ENCODE results near the gene RENBP. TPM values are rescaled to one million over a fixed set of nuclear protein-coding genes. Genes with fewer than 3 reads are reported as not detected.

Gene RENBP
- total and polyA plus RNA-seq, 4 donors = 1.0 to 7.9 (median 7.0) TPM

GRCh38 chrX:153974726-153975286, 30.4 kb upstream of the RENBP start:
- H3K27ac ChIP-seq (ENCODE audit: low read depth in 1 of 2, low read length in 2 of 2) = peak overlapping the region; percentile 72 to 95
- 48% methylated on average over 3 of the region's 3 CpGs for WGBS
- DNase-seq (ENCODE audit: low spot score) = no peak

GRCh38 chrX:153974003-153974725, 29.7 kb upstream of the RENBP start:
- 58% methylated on average over 14 of the region's 14 CpGs for WGBS
- Histone ChIP-seq H3K36me3 (ENCODE audit: control insufficient read depth in 4 of 4, insufficient read depth in 3 of 4, low read depth in 1 of 4, low read length in 3 of 4) (no peaks in the 10 kb centered on the region), H3K4me3 (ENCODE audit: low read depth in 1 of 3, low read length in 3 of 3) (no peak overlapping the region), H3K4me1 (ENCODE audit: control insufficient read depth in 4 of 4, insufficient read depth in 4 of 4, low read length in 3 of 4) (peaks cover 6 to 30% (median 26%) of the 10 kb centered on the region in 4 donors), H3K27ac (ENCODE audit: low read depth in 1 of 2, low read length in 2 of 2) (peak overlapping the region; percentile 72 to 95), H3K27me3 (ENCODE audit: control insufficient read depth in 4 of 4, insufficient read depth in 4 of 4, low read length in 3 of 4) (no peaks in the 10 kb centered on the region), H3K9me3 (ENCODE audit: control insufficient read depth in 4 of 4, low read length in 3 of 4) (no peaks in the 10 kb centered on the region), H3K9ac (ENCODE audit: low read depth in 1 of 2, low read length in 2 of 2) (peak overlapping the region in 1 of 2 donors; percentile 41)
- DNase-seq (ENCODE audit: low spot score) = no peak
- TF ChIP-seq HNF4A (conservative IDR thresholded peaks at IDR 0.05) (no peak), YY1 (IDR thresholded peaks at IDR 0.05) (no peak), GABPA (IDR thresholded peaks at IDR 0.05 in 1 of 2, conservative IDR thresholded peaks at IDR 0.05 in 1 of 2) (no peak), RXRA (IDR thresholded peaks at IDR 0.05) (peak in 1 of 2 donors; percentile 10)

More at GRCh38 chrX:153974726-153975286, 30.4 kb upstream of the RENBP start:
- Histone ChIP-seq H3K4me3 (ENCODE audit: low read depth in 1 of 3, low read length in 3 of 3) (no peak overlapping the region), H3K4me1 (ENCODE audit: control insufficient read depth in 4 of 4, insufficient read depth in 4 of 4, low read length in 3 of 4) (peaks cover 3 to 24% (median 19%) of the 10 kb centered on the region in 4 donors), H3K36me3 (ENCODE audit: control insufficient read depth in 4 of 4, insufficient read depth in 3 of 4, low read depth in 1 of 4, low read length in 3 of 4) (no peaks in the 10 kb centered on the region), H3K27me3 (ENCODE audit: control insufficient read depth in 4 of 4, insufficient read depth in 4 of 4, low read length in 3 of 4) (no peaks in the 10 kb centered on the region), H3K9me3 (ENCODE audit: control insufficient read depth in 4 of 4, low read length in 3 of 4) (no peaks in the 10 kb centered on the region), H3K9ac (ENCODE audit: low read depth in 1 of 2, low read length in 2 of 2) (no peak overlapping the region)
- TF ChIP-seq YY1 (IDR thresholded peaks at IDR 0.05) = no peak
- TF ChIP-seq HNF4A (conservative IDR thresholded peaks at IDR 0.05) = peak; percentile 33 to 52

- Histone ChIP-seq H3K9me3 (ENCODE audit: control insufficient read depth in 4 of 4, low read length in 3 of 4) (no peaks in the 10 kb centered on the region), H3K4me3 (ENCODE audit: low read depth in 1 of 3, low read length in 3 of 3) (peak overlapping the region; percentile 75 to 81 (median 81)), H3K4me1 (ENCODE audit: control insufficient read depth in 4 of 4, insufficient read depth in 4 of 4, low read length in 3 of 4) (peaks cover 13 to 38% (median 34%) of the 10 kb centered on the region in 4 donors), H3K9ac (ENCODE audit: low read depth in 1 of 2, low read length in 2 of 2) (peak overlapping the region; percentile 43 to 50), H3K27ac (ENCODE audit: low read depth in 1 of 2, low read length in 2 of 2) (peak overlapping the region; percentile 72 to 95), H3K36me3 (ENCODE audit: control insufficient read depth in 4 of 4, insufficient read depth in 3 of 4, low read depth in 1 of 4, low read length in 3 of 4) (no peaks in the 10 kb centered on the region), H3K27me3 (ENCODE audit: control insufficient read depth in 4 of 4, insufficient read depth in 4 of 4, low read length in 3 of 4) (no peaks in the 10 kb centered on the region)
- 30% methylated on average over 20 of the region's 20 CpGs for WGBS
- no peak for DNase-seq (ENCODE audit: low spot score)
- TF ChIP-seq SP1 (IDR thresholded peaks at IDR 0.05) = no peak
- TF ChIP-seq REST (IDR thresholded peaks at IDR 0.05) = no peak
- no peak for TF ChIP-seq TAF1 (conservative IDR thresholded peaks at IDR 0.05)
- TF ChIP-seq FOXA1 (IDR thresholded peaks at IDR 0.05) = no peak
- TF ChIP-seq EGR1 (IDR thresholded peaks at IDR 0.05; ENCODE audit: low read depth in 2 of 2) = no peak
- no peak for TF ChIP-seq GABPA (IDR thresholded peaks at IDR 0.05 in 1 of 2, conservative IDR thresholded peaks at IDR 0.05 in 1 of 2)
- no peak for TF ChIP-seq FOXA2 (IDR thresholded peaks at IDR 0.05)
- no peak for TF ChIP-seq HNF4G (IDR thresholded peaks at IDR 0.05)
- TF ChIP-seq RXRA (IDR thresholded peaks at IDR 0.05) = no peak
- TF ChIP-seq ATF3 (IDR thresholded peaks at IDR 0.05) = no peak
- TF ChIP-seq ZBTB33 (IDR thresholded peaks at IDR 0.05) = no peak
- TF ChIP-seq YY1 (IDR thresholded peaks at IDR 0.05) = no peak
- TF ChIP-seq CTCF (IDR thresholded peaks at IDR 0.05; ENCODE audit: low read depth, low read length, missing input control) = no peak
- no peak for TF ChIP-seq JUND (IDR thresholded peaks at IDR 0.05)
Observed at GRCh38 chrX:153973127-153974002, 28.9 kb upstream of the RENBP start.

Measured in liver (tissue), 9 donors.